Endodermal cell (in vitro differentiated cells): Measurements from ENCODE around the gene CDIPT. TPM values are rescaled to one million over a fixed set of nuclear protein-coding genes. Genes with fewer than 3 reads are reported as not detected.

Experiments used
- DNase-seq: peaks from one replicate; pipeline ENCODE4 v3.0.0-alpha.2; 2017
- H3K27ac ChIP-seq: 2 replicates; pipeline ENCODE4 v1.5.1; 2013; ENCODE audit warnings: mild to moderate bottlenecking, low read depth, low read length, moderate library complexity
- H3K27me3 ChIP-seq: 2 replicates; pipeline ENCODE4 v1.6.1; 2013; ENCODE audit warnings: mild to moderate bottlenecking, low read length, moderate library complexity; ENCODE audit not compliant: insufficient read depth, control insufficient read depth, poor library complexity, severe bottlenecking
- H3K36me3 ChIP-seq: 2 replicates; pipeline ENCODE4 v1.7.0; 2013; ENCODE audit warnings: mild to moderate bottlenecking, low read length, moderate library complexity; ENCODE audit not compliant: control insufficient read depth, insufficient read depth
- H3K4me1 ChIP-seq: one replicate; pipeline ENCODE4 v1.7.0; 2013; ENCODE audit warnings: low read length; ENCODE audit not compliant: control insufficient read depth, insufficient read depth
- H3K4me3 ChIP-seq: 2 replicates; pipeline ENCODE4 v1.5.1; 2013; ENCODE audit warnings: mild to moderate bottlenecking, low read length, moderate library complexity
- H3K9ac ChIP-seq: 2 replicates; pipeline ENCODE4 v1.6.1; 2013; ENCODE audit warnings: mild to moderate bottlenecking, low read length, moderate library complexity; ENCODE audit not compliant: poor library complexity, severe bottlenecking; ENCODE audit errors: extremely low read depth
- H3K9me3 ChIP-seq: 2 replicates; pipeline ENCODE4 v1.6.1; 2013; ENCODE audit warnings: mild to moderate bottlenecking, low read length, moderate library complexity; ENCODE audit not compliant: control insufficient read depth
- H3K27ac Mint-ChIP-seq: 2 replicates; pipeline ENCODE4 v1.8.0; 2020; ENCODE audit warnings: mixed read lengths
- H3K27me3 Mint-ChIP-seq: 2 replicates; pipeline ENCODE4 v1.8.0; 2021; ENCODE audit warnings: mild to moderate bottlenecking, mixed read lengths; ENCODE audit not compliant: insufficient read depth
- H3K36me3 Mint-ChIP-seq: 2 replicates; pipeline ENCODE4 v1.8.0; 2020; ENCODE audit warnings: low read depth, mixed read lengths
- H3K4me1 Mint-ChIP-seq: 2 replicates; pipeline ENCODE4 v1.8.0; 2020; ENCODE audit warnings: mixed read lengths
- H3K4me3 Mint-ChIP-seq: 2 replicates; pipeline ENCODE4 v1.8.0; 2020; ENCODE audit warnings: mild to moderate bottlenecking, moderate library complexity, mixed read lengths
- H3K9me3 Mint-ChIP-seq: 2 replicates; pipeline ENCODE4 v1.8.0; 2020; ENCODE audit warnings: mild to moderate bottlenecking, mixed read lengths
- CTCF ChIP-seq: fragments of 200-600 bp; sonication (generic); conservative IDR thresholded peaks from 2 replicates; pipeline ENCODE4 v1.5.0; 2021; ENCODE audit warnings: antibody characterized with exemption, mild to moderate bottlenecking
- WGBS, 2 experiments: methylation state at CpG; one replicate each; pipeline versions ENCODE4 v1.1.5 to v1.1.7; 2013; ENCODE audit warnings: missing lambda C conversion rate in 2 of 2, mixed read lengths in 1 of 2; ENCODE audit not compliant: insufficient coverage in 1 of 2, insufficient read length in 1 of 2; 5-methylcytosine and 5-hydroxymethylcytosine counted together
- total RNA-seq, 2 donors: library from RNA; stranded (reverse); fragmentation: NEBNext Ultra II Directional in 1 of 2; extraction: Animal tissue kit (Norgen Biotek cat#: 25700) in 1 of 2; gene quantifications; 2 replicates in 1 of 2; 3 replicates in 1 of 2; pipeline ENCODE4 v1.2.1, GENCODE V29; 2021

CDIPT gene
- total RNA-seq, 2 donors from 2014 or later: 63.4 to 68.4 TPM

GRCh38 chr16:29883987-29884386 is 21.0 kb upstream of the CDIPT start:
- Histone ChIP-seq H3K9me3 (no peaks in the 10 kb centered on the region), H3K4me3 (no peak overlapping the region), H3K27me3 (no peaks in the 10 kb centered on the region), H3K36me3 (peaks cover 7% of the 10 kb centered on the region), H3K27ac (no peak overlapping the region), H3K9ac (no peak overlapping the region), H3K4me1 (no peaks in the 10 kb centered on the region)
- no peak for DNase-seq
- Mint-ChIP-seq H3K27me3 (no peaks in the 10 kb centered on the region), H3K4me3 (no peak overlapping the region), H3K9me3 (no peaks in the 10 kb centered on the region), H3K4me1 (no peaks in the 10 kb centered on the region), H3K27ac (no peak overlapping the region), H3K36me3 (peaks cover 33% of the 10 kb centered on the region)
- 90 to 92% methylated on average over 5 to 6 of the region's 6 CpGs for WGBS, 2 experiments
- TF ChIP-seq CTCF: no peak

- Mint-ChIP-seq H3K36me3 (peaks cover 37% of the 10 kb centered on the region), H3K27me3 (peaks cover 16% of the 10 kb centered on the region), H3K27ac (no peak overlapping the region), H3K9me3 (peaks cover 2% of the 10 kb centered on the region), H3K4me1 (peaks cover 3% of the 10 kb centered on the region), H3K4me3 (no peak overlapping the region)
- H3K4me1 ChIP-seq: no peaks in the 10 kb centered on the region
- no peak overlapping the region for H3K9ac ChIP-seq
- H3K9me3 ChIP-seq: no peaks in the 10 kb centered on the region
- H3K36me3 ChIP-seq: peaks cover 7% of the 10 kb centered on the region
- no peak overlapping the region for H3K27ac ChIP-seq
- no peak for DNase-seq
- H3K4me3 ChIP-seq: no peak overlapping the region
- WGBS, 2 experiments: 93 to 100% methylated on average over 1 to 3 of the region's 3 CpGs
- peaks cover 6% of the 10 kb centered on the region for H3K27me3 ChIP-seq
- no peak for TF ChIP-seq CTCF
These were observed 18.0 kb upstream of the CDIPT start for GRCh38 chr16:29881050-29881449.

GRCh38 chr16:29878172-29878571 is 15.1 kb upstream of the CDIPT start:
- no peaks in the 10 kb centered on the region for H3K4me1 ChIP-seq
- peaks cover 25% of the 10 kb centered on the region for H3K36me3 Mint-ChIP-seq
- H3K9ac ChIP-seq: no peak overlapping the region
- H3K9me3 Mint-ChIP-seq: peaks cover 2% of the 10 kb centered on the region
- H3K9me3 ChIP-seq: no peaks in the 10 kb centered on the region
- H3K36me3 ChIP-seq: peaks cover 7% of the 10 kb centered on the region
- H3K4me3 ChIP-seq: no peak overlapping the region
- no peak overlapping the region for H3K27ac ChIP-seq
- peaks cover 6% of the 10 kb centered on the region for H3K27me3 ChIP-seq
- no peak overlapping the region for H3K4me3 Mint-ChIP-seq
- no peak for DNase-seq
- H3K27ac Mint-ChIP-seq: peak overlapping the region; percentile 52
- peaks cover 20% of the 10 kb centered on the region for H3K27me3 Mint-ChIP-seq
- H3K4me1 Mint-ChIP-seq: peaks cover 3% of the 10 kb centered on the region
- TF ChIP-seq CTCF: no peak
- 95 to 98% methylated on average over 10 to 12 of the region's 14 CpGs for WGBS, 2 experiments
